Measurements from ENCODE around the gene PLCZ1. TPM values are rescaled to one million over a fixed set of nuclear protein-coding genes. Genes with fewer than 3 reads are reported as not detected.

Gene PLCZ1
- total RNA-seq, 3 donors from 2014 or later (not counting 1 experiment from before 2014, with no cell fraction given), result not detected

- intact Hi-C loops (cut with micrococcal nuclease), result no loop called here
Measured at GRCh38 chr12:18689771-18690170, 48.0 kb downstream of the PLCZ1 start.

GRCh38 chr12:18684430-18684829 lies 53.4 kb downstream of the PLCZ1 start:
- no peak for TF ChIP-seq CTCF (IDR thresholded peaks at IDR 0.05)
- peaks cover 11 to 14% of the 10 kb centered on the region in 2 donors for H3K9me3 Mint-ChIP-seq
- 20% methylated on average over 1 of the region's 1 CpG for WGBS (ENCODE audit: insufficient coverage)

More at GRCh38 chr12:18689771-18690170, 48.0 kb downstream of the PLCZ1 start:
- Mint-ChIP-seq H3K4me1 (no peaks in the 10 kb centered on the region), H3K4me3 (no peak overlapping the region), H3K36me3 (no peaks in the 10 kb centered on the region), H3K27ac (no peak overlapping the region), H3K9me3 (peaks cover 21 to 24% of the 10 kb centered on the region in 2 donors), H3K27me3 (ENCODE audit: low read depth in 2 of 2) (no peaks in the 10 kb centered on the region)
- Histone ChIP-seq H3K36me3 (ENCODE audit: control insufficient read depth, insufficient read depth, low read length) (no peaks in the 10 kb centered on the region), H3K27me3 (ENCODE audit: control insufficient read depth, insufficient read depth, low read length) (no peaks in the 10 kb centered on the region), H3K4me3 (ENCODE audit: low read length) (no peak overlapping the region), H3K27ac (ENCODE audit: low read length) (no peak overlapping the region), H3K4me1 (ENCODE audit: control insufficient read depth, insufficient read depth, low read length) (no peaks in the 10 kb centered on the region), H3K9me3 (ENCODE audit: control insufficient read depth, insufficient read depth, low read length) (no peaks in the 10 kb centered on the region)
- TF ChIP-seq CTCF (IDR thresholded peaks at IDR 0.05), result no peak
- ATAC-seq (no peak), DNase-seq (no peak)
- 78% methylated on average over 3 of the region's 3 CpGs for WGBS (ENCODE audit: insufficient coverage)

GRCh38 chr12:18683327-18684013 lies 54.3 kb downstream of the PLCZ1 start:
- WGBS (ENCODE audit: insufficient coverage), result 79% methylated on average over 2 of the region's 2 CpGs
- DNase-seq, result no peak
- H3K4me3 ChIP-seq (ENCODE audit: low read length), result no peak overlapping the region

More at GRCh38 chr12:18684430-18684829, 53.4 kb downstream of the PLCZ1 start:
- no peaks in the 10 kb centered on the region for H3K27me3 ChIP-seq (ENCODE audit: control insufficient read depth, insufficient read depth, low read length)
- DNase-seq (no peak), ATAC-seq (no peak)
- H3K27ac ChIP-seq (ENCODE audit: low read length), result no peak overlapping the region
- Mint-ChIP-seq H3K27ac (no peak overlapping the region), H3K4me3 (no peak overlapping the region), H3K4me1 (no peaks in the 10 kb centered on the region), H3K36me3 (no peaks in the 10 kb centered on the region), H3K27me3 (ENCODE audit: low read depth in 2 of 2) (no peaks in the 10 kb centered on the region)
- H3K4me1 ChIP-seq (ENCODE audit: control insufficient read depth, insufficient read depth, low read length), result no peaks in the 10 kb centered on the region
- H3K36me3 ChIP-seq (ENCODE audit: control insufficient read depth, insufficient read depth, low read length), result no peaks in the 10 kb centered on the region
- no peaks in the 10 kb centered on the region for H3K9me3 ChIP-seq (ENCODE audit: control insufficient read depth, insufficient read depth, low read length)
- intact Hi-C loops (cut with micrococcal nuclease), result no loop called here
- H3K4me3 ChIP-seq (ENCODE audit: low read length), result no peak overlapping the region

More at GRCh38 chr12:18683327-18684013, 54.3 kb downstream of the PLCZ1 start:
- ATAC-seq, result no peak
- Mint-ChIP-seq H3K36me3 (no peaks in the 10 kb centered on the region), H3K4me3 (no peak overlapping the region), H3K9me3 (peaks cover 11 to 14% of the 10 kb centered on the region in 2 donors), H3K4me1 (no peaks in the 10 kb centered on the region), H3K27ac (no peak overlapping the region), H3K27me3 (ENCODE audit: low read depth in 2 of 2) (no peaks in the 10 kb centered on the region)
- Histone ChIP-seq H3K9me3 (ENCODE audit: control insufficient read depth, insufficient read depth, low read length) (no peaks in the 10 kb centered on the region), H3K36me3 (ENCODE audit: control insufficient read depth, insufficient read depth, low read length) (no peaks in the 10 kb centered on the region), H3K4me1 (ENCODE audit: control insufficient read depth, insufficient read depth, low read length) (no peaks in the 10 kb centered on the region), H3K27ac (ENCODE audit: low read length) (no peak overlapping the region), H3K27me3 (ENCODE audit: control insufficient read depth, insufficient read depth, low read length) (no peaks in the 10 kb centered on the region)
- no peak for TF ChIP-seq CTCF (IDR thresholded peaks at IDR 0.05)
- intact Hi-C loops (cut with micrococcal nuclease), result no loop called here
